Activated CD4-positive, alpha-beta T cell treated with anti-CD3 and anti-CD28 coated beads for 1 hour (primary cell): ENCODE data around the gene HCCS.

Experiments used
- DNase-seq: peaks from one replicate; pipeline ENCODE4 v3.0.0-alpha.2; 2020

Gene HCCS

GRCh38 chrX:11124112-11124511 is 13.0 kb downstream of the HCCS start:
- no peak for DNase-seq

GRCh38 chrX:11125060-11125459 is 13.9 kb downstream of the HCCS start:
- DNase-seq: no peak

- DNase-seq: no peak
Measured at GRCh38 chrX:11129534-11130105, 18.5 kb downstream of the HCCS start.

DNA sequence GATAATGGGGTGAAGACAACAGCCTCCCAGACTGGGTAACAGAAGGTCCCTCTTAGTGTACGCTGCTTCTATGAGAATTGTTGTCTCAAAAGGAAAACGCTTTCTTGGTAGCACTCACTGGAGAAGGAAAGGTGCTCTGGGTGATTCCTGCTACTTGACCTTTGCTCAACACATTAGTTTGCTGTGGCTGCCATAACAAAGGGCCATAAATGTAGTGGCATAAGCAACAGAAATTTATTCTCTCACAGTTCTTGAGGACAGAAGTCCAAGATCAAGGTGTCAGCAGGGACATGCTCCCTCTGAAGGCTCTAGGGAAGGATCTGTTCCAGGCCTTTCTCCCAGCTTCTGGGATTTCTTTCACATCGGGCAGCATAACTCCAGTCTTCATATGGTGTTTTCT is 19.0 kb downstream of the HCCS start:
- no peak for DNase-seq

DNA sequence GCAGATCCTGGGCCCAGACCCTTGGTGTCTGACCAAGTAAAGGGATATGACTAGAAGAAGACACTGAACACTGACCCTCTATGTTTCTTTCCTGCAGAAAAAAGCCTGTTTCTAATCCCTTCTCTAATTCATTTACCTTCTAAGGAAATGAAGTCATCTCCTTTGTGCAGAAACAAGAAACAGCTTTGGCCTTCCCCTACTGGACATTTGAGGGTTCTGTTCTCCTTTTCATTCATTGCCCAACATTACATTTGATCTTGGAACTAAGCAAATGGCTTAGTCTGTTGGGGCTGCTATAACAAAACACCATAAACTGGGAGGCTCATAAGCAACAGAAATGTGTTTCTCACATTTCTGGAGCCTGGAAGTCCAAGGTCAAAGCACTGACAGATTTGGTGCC is 20.0 kb downstream of the HCCS start:
- no peak for DNase-seq

GRCh38 chrX:11135564-11136185 is 24.5 kb downstream of the HCCS start:
- DNase-seq: no peak

- DNase-seq: no peak
Measured at GRCh38 chrX:11137543-11138139, 26.5 kb downstream of the HCCS start.

DNA sequence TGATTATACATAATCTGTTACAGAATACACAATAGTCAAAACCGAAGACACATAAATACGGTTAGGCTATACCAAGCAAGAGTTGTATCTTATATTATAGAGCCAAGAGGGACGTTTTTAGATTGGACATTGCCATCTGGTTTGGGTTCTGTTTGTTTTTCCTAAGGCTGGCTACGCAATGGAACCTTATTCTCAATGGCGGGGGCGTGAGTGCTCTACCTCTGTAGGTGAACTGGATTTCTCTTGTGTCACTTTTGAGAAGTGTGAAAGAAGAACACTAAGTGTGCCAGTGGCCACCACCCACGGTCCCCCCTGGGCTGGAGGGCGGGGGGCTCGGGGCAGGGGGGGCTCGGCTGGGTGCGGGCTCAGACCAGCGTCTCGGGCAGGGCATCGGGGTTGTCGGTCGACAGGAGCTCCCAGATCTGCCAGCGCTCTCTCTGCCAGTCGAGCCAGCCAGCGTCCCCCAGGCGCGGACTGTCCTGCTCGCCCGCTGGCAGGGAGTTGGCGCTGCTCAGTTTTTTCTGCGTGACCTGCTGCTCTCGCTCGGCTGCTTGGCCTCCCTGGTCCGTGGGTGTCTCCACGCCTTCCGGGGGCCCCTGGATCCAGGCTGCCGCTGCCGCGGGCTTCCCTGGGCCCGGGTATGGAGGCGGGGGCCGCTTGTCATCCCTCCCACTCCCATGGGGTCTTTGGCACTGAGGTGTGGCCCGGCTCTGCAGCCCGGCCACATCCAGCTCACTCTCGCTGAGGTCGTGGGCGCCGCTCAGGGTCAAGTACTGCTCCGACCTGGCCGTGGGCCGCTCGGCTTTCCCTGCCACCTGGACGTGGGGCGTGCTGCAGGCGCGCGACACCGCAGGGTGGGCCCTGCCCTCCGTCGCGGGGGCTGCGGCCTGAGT is 27.6 kb downstream of the HCCS start:
- no peak for DNase-seq

GRCh38 chrX:11143931-11144678 is 33.0 kb downstream of the HCCS start:
- no peak for DNase-seq

- DNase-seq: no peak
Measured at GRCh38 chrX:11146411-11146810, 35.3 kb downstream of the HCCS start.

DNA sequence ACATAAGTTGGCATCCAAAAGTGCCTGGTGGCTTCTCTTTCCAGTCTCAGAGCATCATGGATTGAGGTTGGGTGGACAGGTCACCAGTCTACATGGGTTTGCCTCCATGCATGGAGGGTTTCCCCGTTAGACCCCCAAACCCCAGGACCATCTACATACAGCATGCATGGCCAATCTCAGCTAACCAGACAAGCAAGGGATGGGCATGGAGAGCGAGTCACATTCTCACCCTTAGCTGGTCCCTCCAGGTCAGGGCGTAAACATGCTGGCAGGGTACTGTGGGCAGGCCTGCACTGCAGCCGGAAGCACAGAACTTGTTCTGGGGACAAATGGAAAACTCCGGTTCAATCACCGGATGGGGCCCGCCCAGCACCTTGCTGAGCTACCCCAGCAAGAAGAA is 37.3 kb downstream of the HCCS start:
- no peak for DNase-seq

DNA sequence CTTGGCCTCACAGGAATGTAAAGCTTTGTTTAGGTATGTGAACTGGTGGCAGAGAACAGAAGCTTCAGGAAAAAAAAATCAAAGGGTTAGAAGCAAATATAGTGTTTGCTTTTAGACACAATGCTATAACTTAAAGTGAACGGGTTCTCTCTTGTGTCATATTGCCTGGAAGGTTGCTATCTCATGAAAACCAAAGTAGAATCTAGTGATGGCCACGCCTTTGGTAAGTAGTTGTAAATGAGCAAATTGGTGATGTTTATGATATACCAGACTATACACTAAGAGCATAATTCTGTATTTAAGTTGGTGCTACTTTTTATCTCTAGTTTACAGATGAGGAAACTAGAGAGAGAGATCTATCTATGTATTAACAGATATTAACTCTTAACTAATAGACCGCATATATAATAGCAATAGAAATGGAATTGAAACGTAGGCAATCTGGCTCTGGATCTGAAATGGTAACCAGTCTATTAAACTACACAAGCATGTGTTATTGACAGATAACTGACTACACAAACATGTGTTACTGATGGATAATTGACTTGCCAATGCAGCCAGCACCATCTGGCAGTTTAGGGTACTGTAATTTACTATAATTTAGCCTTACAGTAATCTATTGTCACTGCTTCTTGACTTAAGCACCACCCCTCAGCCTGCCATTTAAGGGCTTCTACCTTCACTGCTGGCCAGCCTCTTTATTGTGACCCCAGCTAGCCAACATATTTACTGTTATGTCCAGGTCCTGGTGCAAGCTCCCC is 40.8 kb downstream of the HCCS start:
- DNase-seq: no peak

GRCh38 chrX:11159149-11159548 is 48.0 kb downstream of the HCCS start:
- no peak for DNase-seq

DNA sequence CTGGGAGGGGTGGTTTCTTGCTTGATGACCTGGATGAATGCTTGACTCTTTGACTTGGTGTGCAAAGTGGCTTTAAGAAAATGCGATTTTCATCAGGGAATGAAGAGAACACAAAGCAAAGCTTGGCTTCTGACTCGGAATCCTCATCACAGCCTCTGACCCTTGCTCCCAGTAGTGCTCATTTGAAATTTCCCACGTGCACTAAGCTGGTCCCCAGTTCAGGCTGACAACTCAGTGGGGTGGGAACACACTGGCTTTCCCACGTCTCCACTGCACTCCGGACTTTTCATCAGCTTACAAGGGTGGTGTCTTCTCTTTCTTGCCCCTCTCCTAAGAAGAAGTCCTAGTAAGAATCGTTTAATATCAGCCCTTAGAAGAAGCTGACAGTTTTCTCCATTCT is 53.3 kb downstream of the HCCS start:
- no peak for DNase-seq

DNA sequence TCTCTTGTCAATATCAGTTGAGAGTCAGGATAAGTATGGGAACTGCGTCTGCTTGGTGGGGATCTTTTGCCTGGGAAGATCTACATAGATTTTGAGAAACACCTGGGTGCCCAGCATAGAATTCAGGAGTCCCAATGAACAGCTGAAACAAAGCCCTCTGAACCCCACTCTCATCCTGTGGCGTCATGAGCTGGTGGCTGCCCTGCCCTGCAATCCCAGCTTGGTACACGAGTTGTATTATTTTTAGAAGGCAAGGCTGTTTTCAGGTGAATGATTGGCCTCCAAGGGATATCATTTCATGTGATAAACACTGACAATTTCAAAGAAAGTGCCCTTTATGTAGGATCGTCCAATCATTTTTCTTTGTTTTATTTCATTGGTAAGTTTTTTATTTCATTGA is 60.8 kb downstream of the HCCS start:
- no peak for DNase-seq

DNA sequence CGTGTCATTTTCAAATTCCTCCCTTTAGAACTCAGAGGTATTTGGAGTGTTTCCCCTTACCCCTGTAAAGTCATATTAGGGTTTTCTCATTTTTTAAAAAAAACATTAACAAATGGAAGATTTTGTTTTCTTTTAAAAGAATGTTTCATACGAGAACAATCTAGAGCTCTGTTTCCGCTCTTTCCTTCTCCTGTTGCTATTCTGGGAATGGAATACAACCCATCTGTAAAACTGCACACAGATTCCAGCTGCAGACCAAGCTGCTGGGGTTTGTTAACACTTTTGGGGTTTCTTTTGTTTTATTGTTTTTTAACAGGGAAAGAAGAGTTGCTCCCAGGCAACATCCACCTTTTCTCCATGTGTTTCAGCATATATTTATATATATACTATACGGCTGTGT is 61.3 kb downstream of the HCCS start:
- no peak for DNase-seq
